HG03039 (cell line): ENCODE data around the gene VSIG8.

Experiments used
- ATAC-seq: cut with Tn5 transposase; IDR thresholded peaks from one replicate; pipeline ENCODE4 v1.9.1; 2021; ENCODE audit warnings: mild to moderate bottlenecking, moderate library complexity; ENCODE audit not compliant: unreplicated experiment

Gene VSIG8

GRCh38 chr1:159831412-159832141 is 30.9 kb downstream of the VSIG8 start:
- no peak for ATAC-seq

DNA sequence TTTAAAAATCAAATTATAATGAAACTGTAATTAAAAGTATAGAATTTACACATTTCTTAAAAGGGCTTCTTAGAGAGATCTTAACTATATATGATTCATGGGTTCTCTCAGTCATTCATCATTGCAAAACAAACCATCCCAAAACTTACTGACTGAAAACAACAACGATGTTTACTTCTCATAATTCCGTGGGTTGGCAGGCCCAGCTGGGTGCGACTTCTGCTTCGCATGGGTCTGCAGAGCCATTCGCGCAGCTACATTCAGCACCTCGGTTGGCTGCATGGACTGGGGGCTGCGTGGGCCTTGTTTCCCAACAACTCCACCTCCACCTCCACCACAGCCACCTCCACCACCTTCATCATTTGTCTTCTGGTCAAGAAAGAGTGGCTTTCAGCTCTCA is 31.7 kb downstream of the VSIG8 start:
- ATAC-seq: no peak

GRCh38 chr1:159829822-159830465 is 32.5 kb downstream of the VSIG8 start:
- ATAC-seq: no peak

DNA sequence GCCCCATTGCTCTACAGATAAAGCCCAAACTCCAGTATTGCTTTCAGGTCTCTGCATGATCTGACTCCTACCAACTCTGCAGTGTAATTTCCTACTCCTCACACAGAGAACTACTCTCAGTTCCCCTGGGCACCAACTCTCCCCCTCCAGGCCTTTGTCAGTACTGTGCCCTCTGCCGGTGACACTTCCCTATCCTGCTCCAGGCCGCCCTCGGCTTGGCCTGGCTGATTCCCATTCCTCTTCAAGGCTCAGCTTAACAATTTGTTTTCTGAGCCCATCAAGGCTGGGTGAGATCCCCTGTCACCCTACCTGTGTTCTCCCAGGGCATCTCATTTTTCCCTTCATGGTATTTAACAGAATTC is 33.2 kb downstream of the VSIG8 start:
- ATAC-seq: peak; percentile 70

GRCh38 chr1:159828581-159829272 is 33.7 kb downstream of the VSIG8 start:
- no peak for ATAC-seq

- ATAC-seq: no peak
These were observed 34.3 kb downstream of the VSIG8 start for GRCh38 chr1:159828176-159828575.

- no peak for ATAC-seq
These were observed 34.9 kb downstream of the VSIG8 start for GRCh38 chr1:159827549-159827948.

GRCh38 chr1:159827102-159827490 is 35.4 kb downstream of the VSIG8 start:
- no peak for ATAC-seq

DNA sequence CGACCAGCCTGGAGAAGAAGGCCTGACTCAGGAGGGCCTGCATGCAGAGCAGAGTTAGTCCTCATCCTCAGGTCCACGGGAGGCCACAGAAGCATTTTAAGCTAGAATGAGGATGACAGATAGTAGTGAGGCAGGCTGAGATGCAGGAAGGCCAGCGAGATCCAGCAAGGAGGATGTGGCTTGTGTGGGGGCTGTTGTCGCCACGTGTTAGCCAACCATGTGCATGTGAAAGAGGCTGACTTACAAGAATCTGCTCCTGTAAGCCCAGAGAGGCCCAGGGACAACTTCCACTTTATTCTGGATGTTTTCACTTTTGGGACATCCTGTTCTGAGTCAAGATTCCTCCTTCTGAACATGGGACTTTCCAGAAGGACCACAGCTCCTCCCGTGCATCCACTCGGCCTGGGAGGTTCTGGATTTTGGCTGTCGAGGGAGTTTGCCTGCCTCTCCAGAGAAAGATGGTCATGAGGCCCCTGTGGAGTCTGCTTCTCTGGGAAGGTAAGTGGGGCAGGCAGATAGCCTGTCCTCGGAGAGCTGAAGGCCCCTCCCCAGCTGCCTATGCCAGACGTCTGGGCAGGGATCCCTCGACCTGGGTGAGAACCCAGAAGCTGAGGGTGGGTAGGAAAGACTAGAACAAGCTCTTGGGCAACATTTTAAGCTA is 35.9 kb downstream of the VSIG8 start, which contains the start of gene SLAMF8:
Gene SLAMF8, plus strand, starts transcription at position 433 of the 661 bp plus-strand sequence. Its CDS starts 26 bp downstream, at position 459.
- no peak for ATAC-seq

DNA sequence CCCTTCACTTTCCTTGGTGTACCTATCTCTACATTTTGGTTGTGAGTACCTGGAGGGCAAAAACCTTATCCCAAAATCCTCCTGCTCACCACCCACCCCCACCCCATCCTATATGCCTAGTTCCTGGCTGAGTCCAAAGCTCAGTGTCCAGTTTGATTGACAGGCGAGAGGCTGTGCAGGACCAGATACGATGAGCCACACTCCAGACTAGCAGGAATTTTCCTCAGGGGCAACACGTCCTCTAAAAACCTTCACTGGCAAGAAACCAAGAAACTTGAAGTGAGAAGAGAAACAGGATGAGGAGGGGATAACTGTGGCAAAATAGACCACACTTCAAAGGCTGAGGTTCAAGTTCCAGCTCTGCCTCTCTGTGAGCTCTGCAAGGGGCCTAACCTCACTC is 36.9 kb downstream of the VSIG8 start:
- no peak for ATAC-seq

GRCh38 chr1:159823406-159823805 is 39.1 kb downstream of the VSIG8 start:
- ATAC-seq: no peak

- no peak for ATAC-seq
These were observed 41.1 kb downstream of the VSIG8 start for GRCh38 chr1:159821171-159821867.

DNA sequence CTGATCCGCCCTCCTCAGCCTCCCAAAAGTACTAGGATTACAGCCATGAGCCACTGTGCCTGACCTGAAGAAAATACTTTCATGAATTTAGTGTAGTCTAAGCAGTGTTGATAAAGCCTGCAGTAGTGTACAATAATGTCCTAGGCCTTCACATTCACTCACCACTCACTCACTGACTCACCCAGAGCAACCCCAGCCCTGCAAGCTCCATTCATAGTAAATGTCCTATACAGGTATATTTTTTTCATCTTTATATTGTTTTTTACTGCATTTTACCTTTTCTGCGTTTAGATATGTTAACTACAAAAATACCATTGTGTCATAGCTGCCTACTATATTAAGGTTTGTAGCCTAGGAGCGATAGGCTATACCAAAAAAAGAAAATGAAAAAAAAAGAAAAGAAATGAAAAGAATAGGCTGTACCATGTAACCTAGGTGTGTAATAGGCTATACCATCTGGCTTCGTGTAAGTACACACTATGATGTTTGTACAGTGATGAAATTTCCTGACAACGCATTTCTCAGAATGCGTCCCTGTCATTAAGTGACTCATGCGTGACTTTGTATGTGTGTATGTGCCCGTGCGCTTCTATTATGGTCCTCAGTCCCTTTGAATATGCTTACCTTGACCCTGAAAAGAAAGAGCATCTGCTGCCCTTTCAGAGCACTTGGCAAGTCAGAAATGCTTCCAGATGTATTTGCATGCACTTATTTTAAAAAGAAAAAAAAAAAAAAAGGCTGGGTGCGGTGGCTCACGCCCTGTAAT is 45.0 kb downstream of the VSIG8 start:
- ATAC-seq: no peak

DNA sequence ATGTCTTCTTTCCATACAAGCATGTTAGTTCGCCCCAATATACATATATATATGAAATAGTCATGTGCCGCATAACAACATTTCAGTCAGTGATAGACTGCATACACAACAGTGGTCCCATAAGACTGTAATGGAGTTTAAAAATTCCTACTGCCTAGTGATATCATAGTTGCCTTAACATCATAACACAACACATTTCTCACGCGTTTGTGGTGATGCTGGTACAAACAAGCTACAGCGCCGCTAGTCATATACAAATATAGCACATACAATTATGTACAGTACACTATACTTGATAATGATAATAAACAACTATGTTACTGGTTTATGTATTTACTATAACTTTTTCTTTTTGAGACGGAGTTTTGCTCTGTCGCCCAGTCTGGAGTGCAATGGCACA is 46.5 kb downstream of the VSIG8 start:
- ATAC-seq: no peak

DNA sequence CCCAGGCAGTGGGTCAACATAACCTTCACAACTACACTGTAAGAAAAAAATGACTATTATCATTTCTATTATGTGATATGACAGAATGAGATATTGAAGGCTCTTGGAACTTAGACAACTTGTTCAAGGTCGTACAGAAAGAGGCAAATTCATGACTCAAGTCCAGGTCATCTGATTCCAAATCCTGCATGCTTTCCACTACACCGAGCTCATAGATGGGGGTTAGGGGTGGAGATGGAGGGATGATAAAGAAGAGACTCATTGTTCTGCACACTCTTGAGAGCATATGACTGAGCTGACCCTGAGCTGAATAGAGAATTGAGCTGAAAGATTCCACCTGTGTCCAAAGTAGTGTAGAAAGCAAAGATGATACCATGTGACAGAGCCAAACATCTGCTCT is 57.5 kb downstream of the VSIG8 start:
- ATAC-seq: no peak
